Stomach (tissue), 9 donors: ENCODE measurements around the gene HNRNPM. TPM values are rescaled to one million over a fixed set of nuclear protein-coding genes. Genes with fewer than 3 reads are reported as not detected.

Experiments
- DNase-seq, 2 donors: peaks; one replicate each; pipeline versions ENCODE4 v3.0.0 to v3.0.0-alpha.2; 2013 to 2019
- H3K27ac ChIP-seq, 5 donors: fragments of 200-600 bp in 4 of 5; sonication (generic) in 4 of 5; one replicate each; pipeline ENCODE4 v1.5.1; 2013 to 2019; ENCODE audit warnings: mild to moderate bottlenecking in 1 of 5, moderate library complexity in 1 of 5
- H3K27me3 ChIP-seq, 3 donors: fragments of 200-600 bp; sonication (generic); one replicate each; pipeline ENCODE4 v1.5.1; 2017 to 2019; ENCODE audit warnings: mixed run types in 1 of 3
- H3K36me3 ChIP-seq, 4 donors: fragments of 200-600 bp; sonication (generic); 1 replicate in 3 of 4; 2 replicates in 1 of 4; pipeline ENCODE4 v1.5.1; 2016 to 2019
- H3K4me1 ChIP-seq, 4 donors: fragments of 200-600 bp; sonication (generic); one replicate each; pipeline ENCODE4 v1.5.1; 2016 to 2019
- H3K4me3 ChIP-seq, 4 donors: fragments of 200-600 bp; sonication (generic) in 3 of 4; one replicate each; pipeline ENCODE4 v1.5.1; 2016 to 2019; ENCODE audit warnings: mild to moderate bottlenecking in 1 of 4
- H3K9me3 ChIP-seq, 4 donors: fragments of 200-600 bp; sonication (generic); one replicate each; pipeline ENCODE4 v1.5.1; 2016 to 2019
- CTCF ChIP-seq, 7 experiments: fragments of 450-650 bp in 4 of 7; fragments of 200-600 bp in 3 of 7; sonication (generic) in 3 of 7; IDR thresholded peaks; one replicate each; pipeline ENCODE4 v1.5.1; 2016 to 2019; ENCODE audit warnings: antibody characterized with exemption in 7 of 7, control low read depth in 2 of 7, mild to moderate bottlenecking in 1 of 7
- EP300 ChIP-seq: sonication (generic); formaldehyde crosslinking; IDR thresholded peaks from one replicate; pipeline ENCODE4 v1.6.1; 2017; ENCODE audit warnings: antibody characterized with exemption
- POLR2A ChIP-seq, 4 donors: fragments of 450-650 bp; IDR thresholded peaks; one replicate each; pipeline ENCODE4 v1.6.1; 2016; ENCODE audit warnings: antibody characterized with exemption in 4 of 4, control low read depth in 2 of 4, mild to moderate bottlenecking in 1 of 4, moderate library complexity in 1 of 4
- POLR2AphosphoS5 ChIP-seq, 3 donors: sonication (generic); formaldehyde crosslinking; IDR thresholded peaks; one replicate each; pipeline ENCODE4 v1.6.1; 2016; ENCODE audit warnings: antibody characterized with exemption in 3 of 3
- WGBS, 5 donors: extraction: QIAGEN DNeasy Blood & Tissue Kit in 3 of 5; methylation state at CpG; one replicate each; pipeline versions ENCODE4 v1.1.5 to v1.1.7; 2013 to 2018; 5-methylcytosine and 5-hydroxymethylcytosine counted together
- intact Hi-C: fragments of 100-400 bp; cut with DNase I; formaldehyde crosslinking; loops from one replicate; pipeline ENCODE4 v1.15.1; 2023; ENCODE audit warnings: low total_unique reads
- polyA plus RNA-seq, 3 donors: library from polyadenylated mRNA; stranded (reverse); fragments of 200-250 nt; gene quantifications; one replicate each; pipeline ENCODE4 v1.2.3, GENCODE V29; 2013
- total RNA-seq, 5 donors: library from RNA; depleted of rRNA; stranded (reverse); fragments of >200 nt; gene quantifications; one replicate each; pipeline versions ENCODE4 v1.1.0 to v1.2.3, GENCODE V29; 2014 to 2016
- donor health status: healthy with polysubstance abuse.
- donor health status: Bipolar disorder and iron deficiency.
- donor health status: healthy.

HNRNPM gene
- total and polyA plus RNA-seq, 8 donors = 54.3 to 664 (median 98.3) TPM

- WGBS, 5 donors = 50 to 71% (median 64%) methylated on average over 7 of the region's 7 CpGs
- H3K36me3 ChIP-seq = peaks cover 19 to 44% (median 29%) of the 10 kb centered on the region in 4 donors
- H3K4me3 ChIP-seq = no peak overlapping the region
- no peaks in the 10 kb centered on the region for H3K9me3 ChIP-seq
- no peaks in the 10 kb centered on the region for H3K27me3 ChIP-seq
- TF ChIP-seq EP300 = no peak
- TF ChIP-seq POLR2AphosphoS5 (IDR thresholded peaks at IDR 0.05) = no peak
- no peak for TF ChIP-seq POLR2A (IDR thresholded peaks at IDR 0.05)
- TF ChIP-seq CTCF (IDR thresholded peaks at IDR 0.05) = no peak
- peaks cover 75 to 96% (median 85%) of the 10 kb centered on the region in 4 donors for H3K4me1 ChIP-seq
- DNase-seq = no peak
- no peak overlapping the region for H3K27ac ChIP-seq
- intact Hi-C loops = no loop called here
Observed at GRCh38 chr19:8456064-8456463, 11.3 kb downstream of the HNRNPM start.

GRCh38 chr19:8457209-8457608 is 12.4 kb downstream of the HNRNPM start:
- no peak overlapping the region for H3K4me3 ChIP-seq
- no peak for DNase-seq
- no peak overlapping the region for H3K27ac ChIP-seq
- TF ChIP-seq EP300 = no peak
- TF ChIP-seq CTCF (IDR thresholded peaks at IDR 0.05) = no peak
- TF ChIP-seq POLR2A (IDR thresholded peaks at IDR 0.05) = no peak
- TF ChIP-seq POLR2AphosphoS5 (IDR thresholded peaks at IDR 0.05) = no peak
- H3K9me3 ChIP-seq = no peaks in the 10 kb centered on the region
- WGBS, 5 donors = 57 to 67% (median 59%) methylated on average over 3 of the region's 3 CpGs
- peaks cover 71 to 96% (median 85%) of the 10 kb centered on the region in 4 donors for H3K4me1 ChIP-seq
- H3K36me3 ChIP-seq = peaks cover 19 to 42% (median 35%) of the 10 kb centered on the region in 4 donors
- no peaks in the 10 kb centered on the region for H3K27me3 ChIP-seq
- intact Hi-C loops = no loop called here

GRCh38 chr19:8457827-8458226 is 13.1 kb downstream of the HNRNPM start:
- no peaks in the 10 kb centered on the region for H3K27me3 ChIP-seq
- no peak for DNase-seq
- H3K36me3 ChIP-seq = peaks cover 19 to 42% (median 35%) of the 10 kb centered on the region in 4 donors
- 43 to 70% (median 50%) methylated on average over 1 of the region's 1 CpG for WGBS, 5 donors
- no peaks in the 10 kb centered on the region for H3K9me3 ChIP-seq
- peak overlapping the region in 4 of 5 donors; percentile 35 to 51 (median 47) for H3K27ac ChIP-seq
- TF ChIP-seq CTCF (IDR thresholded peaks at IDR 0.05) (no peak), EP300 (no peak), POLR2AphosphoS5 (IDR thresholded peaks at IDR 0.05) (no peak), POLR2A (IDR thresholded peaks at IDR 0.05) (no peak)
- no peak overlapping the region for H3K4me3 ChIP-seq
- intact Hi-C loops = no loop called here
- H3K4me1 ChIP-seq = peaks cover 69 to 96% (median 85%) of the 10 kb centered on the region in 4 donors

GRCh38 chr19:8458380-8458779 is 13.6 kb downstream of the HNRNPM start:
- Histone ChIP-seq H3K27ac (peak overlapping the region in 4 of 5 donors; percentile 35 to 51 (median 47)), H3K36me3 (peaks cover 19 to 41% (median 34%) of the 10 kb centered on the region in 4 donors), H3K4me3 (no peak overlapping the region), H3K27me3 (no peaks in the 10 kb centered on the region), H3K9me3 (no peaks in the 10 kb centered on the region), H3K4me1 (peaks cover 64 to 96% (median 81%) of the 10 kb centered on the region in 4 donors)
- TF ChIP-seq EP300 = no peak
- no peak for TF ChIP-seq POLR2A (IDR thresholded peaks at IDR 0.05)
- TF ChIP-seq CTCF (IDR thresholded peaks at IDR 0.05) = no peak
- peak in 1 of 3 donors; percentile 10 for TF ChIP-seq POLR2AphosphoS5 (IDR thresholded peaks at IDR 0.05)
- DNase-seq = peak; percentile 51 to 60
- 22 to 36% (median 28%) methylated on average over 5 of the region's 5 CpGs for WGBS, 5 donors
- intact Hi-C loops = no loop called here
